GM18951 (cell line): ENCODE data around the gene ACOX3.
"Not testable (repeated sequence)": the region's sequence is repeated elsewhere in the genome, so short reads cannot be mapped to it uniquely, and the experiment has no call there.

Experiments used
- POLR2A ChIP-seq: IDR thresholded peaks from 4 replicates; pipeline ENCODE4 v1.6.1; 2011; ENCODE audit warnings: mild to moderate bottlenecking; ENCODE audit not compliant: insufficient read length, insufficient read depth; ENCODE audit errors: extremely low read depth
- in situ Hi-C: fragments of 300-500 bp; cut with MboI; formaldehyde crosslinking; loops from one replicate; pipeline ENCODE4 v1.12.0; 2022; ENCODE audit warnings: low sequenced_read_pairs, mixed read lengths, inconsistent platforms; ENCODE audit not compliant: unreplicated experiment

The ACOX3 gene

DNA sequence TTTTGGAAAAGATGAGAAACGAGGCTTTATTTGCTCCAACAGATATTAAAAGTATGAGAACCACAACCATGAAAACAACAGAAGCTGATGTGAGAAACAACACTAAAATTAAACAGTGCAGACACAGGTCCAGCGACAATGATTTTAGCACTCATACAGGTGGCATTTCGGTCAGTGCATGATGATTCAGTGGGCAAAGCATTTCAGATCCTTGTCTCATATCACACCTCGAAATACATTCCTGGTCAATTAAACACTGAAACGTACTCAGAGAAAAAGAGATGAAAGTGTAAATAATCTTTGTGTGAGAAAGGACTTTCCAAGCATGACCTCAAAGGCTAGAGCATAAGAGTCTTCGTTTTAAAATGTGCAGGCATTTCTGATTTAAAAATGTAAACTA lies 85.2 kb downstream of the ACOX3 start:
- in situ Hi-C loops = no loop called here
- no peak for TF ChIP-seq POLR2A

DNA sequence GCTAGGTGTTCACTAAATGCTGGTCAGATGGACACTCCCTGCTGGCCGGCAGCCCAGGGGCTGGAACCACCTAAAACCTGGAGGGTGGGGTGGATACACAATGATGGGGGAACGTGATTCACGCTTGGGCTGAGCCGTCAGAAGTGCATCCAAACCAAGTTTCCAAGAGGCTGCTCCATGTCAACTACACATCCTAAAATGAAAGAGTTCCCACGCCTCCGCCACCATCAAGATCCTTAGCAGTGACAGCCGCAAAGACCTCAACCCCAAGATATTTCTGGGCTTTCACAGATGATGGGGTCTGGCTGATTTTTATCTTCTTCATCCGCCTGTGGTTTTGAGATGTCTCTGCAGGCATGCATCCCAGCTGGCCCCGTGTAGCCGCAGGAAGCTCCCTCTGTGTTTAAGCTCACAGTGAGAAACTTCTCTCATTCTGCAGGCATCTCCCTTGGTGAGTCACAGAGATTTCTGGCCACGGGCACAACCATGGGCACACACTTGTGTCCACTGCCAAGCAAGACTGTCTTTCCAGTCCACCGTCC lies 86.5 kb downstream of the ACOX3 start:
- TF ChIP-seq POLR2A = no peak
- in situ Hi-C loops = no loop called here

DNA sequence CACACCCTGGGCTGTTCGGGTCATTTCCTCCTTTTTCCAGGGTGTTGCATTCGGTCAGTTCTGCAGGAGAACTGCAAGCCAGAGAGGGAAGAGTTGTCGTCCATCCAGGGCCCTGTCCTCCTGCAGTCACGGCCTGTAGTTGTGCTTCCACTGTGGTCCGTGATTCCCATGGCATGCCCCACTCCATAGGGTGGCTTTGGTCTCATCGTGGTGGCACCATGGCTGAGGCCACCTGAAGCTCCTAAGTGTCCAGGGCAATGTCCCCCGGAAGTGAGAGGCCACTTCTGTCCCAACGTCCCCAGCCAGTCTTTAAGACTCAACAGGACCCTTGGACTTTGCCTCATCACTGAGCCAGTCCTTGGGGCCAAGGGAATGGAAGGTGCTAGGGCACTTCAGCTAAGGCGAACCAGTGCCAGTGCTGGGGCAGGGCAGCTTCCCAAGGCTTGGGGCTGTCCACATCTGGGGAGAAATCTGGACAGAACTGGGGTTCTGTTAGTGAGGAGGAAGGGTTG lies 87.3 kb downstream of the ACOX3 start:
- no peak for TF ChIP-seq POLR2A
- in situ Hi-C loops = no loop called here

DNA sequence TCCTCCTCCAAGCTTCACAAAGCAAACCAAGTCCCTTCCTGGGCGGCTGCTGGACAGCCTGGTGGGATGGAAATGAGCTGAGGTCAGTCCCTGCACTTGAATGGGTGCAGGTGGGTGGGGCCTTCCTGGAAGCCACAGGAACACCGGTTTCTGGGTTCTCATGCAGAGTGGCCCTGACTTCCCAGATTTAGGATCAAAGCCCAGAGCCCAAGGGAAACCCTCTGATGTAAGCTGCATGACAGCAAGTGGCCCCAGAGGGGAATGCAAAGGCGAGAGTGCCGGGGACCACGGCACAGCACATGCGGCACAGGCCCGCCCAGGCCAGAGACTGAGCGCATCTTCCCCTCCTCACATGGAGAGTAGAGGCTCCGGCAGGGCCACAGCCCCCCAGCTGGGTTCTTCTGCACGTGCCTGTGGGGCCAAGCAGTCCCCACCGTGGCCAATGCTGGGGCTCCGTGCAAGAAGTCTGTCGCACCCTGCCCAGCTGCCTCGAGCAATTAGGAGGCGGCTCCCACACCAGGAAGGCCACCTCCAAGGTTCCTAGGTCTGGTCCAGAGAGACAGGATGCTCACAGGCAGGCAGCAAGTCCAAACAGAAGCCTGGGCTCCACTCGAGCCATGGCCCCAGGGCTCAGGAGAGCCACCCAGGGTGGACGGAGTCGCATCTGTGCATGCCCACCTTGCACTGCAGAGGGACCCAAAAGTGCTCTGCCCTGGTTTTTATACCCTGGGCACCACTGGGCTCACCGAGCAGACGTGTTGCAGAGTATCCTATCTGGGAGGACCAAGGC lies 88.0 kb downstream of the ACOX3 start:
- in situ Hi-C loops = no loop called here

DNA sequence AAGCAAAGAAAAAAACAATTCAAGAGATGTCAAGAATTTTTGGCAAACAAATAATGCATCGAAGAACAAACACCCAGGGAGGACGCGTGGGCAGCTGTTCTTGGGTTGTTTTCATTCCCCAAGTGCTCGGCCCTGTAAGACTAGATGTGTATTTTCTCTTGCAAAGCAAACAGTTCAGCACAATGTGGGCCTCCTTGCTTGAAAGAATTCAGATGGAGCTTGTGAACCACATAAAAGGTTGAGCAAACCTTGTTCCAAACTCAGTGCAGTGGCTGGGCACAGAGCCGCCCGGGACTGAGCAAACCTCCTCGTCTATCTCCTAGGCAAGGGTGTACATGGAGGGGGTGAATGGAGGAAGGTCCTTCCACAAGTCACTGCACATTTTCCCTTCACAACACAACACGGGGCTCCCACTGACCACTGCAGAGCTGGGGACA lies 88.6 kb downstream of the ACOX3 start:
- no peak for TF ChIP-seq POLR2A
- in situ Hi-C loops = no loop called here

More for the DNA sequence above, 88.0 kb downstream of the ACOX3 start:
- no peak for TF ChIP-seq POLR2A

DNA sequence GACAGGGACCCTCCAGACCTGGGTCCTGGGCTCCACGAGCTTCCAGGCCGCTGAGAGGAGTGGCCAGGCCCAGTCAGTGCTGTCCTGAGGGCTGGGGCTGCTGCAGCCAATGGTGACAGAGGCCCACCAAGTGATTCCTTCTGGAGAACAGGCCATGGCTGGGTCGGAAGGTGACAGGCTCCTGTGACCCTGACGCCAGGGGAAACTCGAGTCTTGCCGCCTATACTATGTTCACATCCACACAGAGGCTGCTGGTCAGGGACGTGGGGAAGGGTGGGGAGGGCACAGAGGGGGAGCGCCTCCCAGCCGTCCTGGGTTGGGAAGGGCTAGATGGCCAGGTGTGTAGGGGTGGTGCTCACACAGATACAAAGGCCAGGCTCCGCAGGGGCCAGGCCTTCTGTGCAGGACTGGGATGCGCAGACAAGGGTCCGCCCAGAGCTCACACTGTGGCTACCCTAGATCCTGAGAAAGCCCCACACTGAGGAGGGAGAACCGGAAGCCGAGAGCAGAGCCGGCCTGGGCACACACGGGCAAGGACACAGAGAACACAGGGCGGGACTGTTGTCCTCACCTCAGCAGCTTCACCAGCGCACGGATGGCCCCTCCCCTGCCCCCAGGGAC lies 89.6 kb downstream of the ACOX3 start:
- in situ Hi-C loops = no loop called here
- TF ChIP-seq POLR2A = no peak

DNA sequence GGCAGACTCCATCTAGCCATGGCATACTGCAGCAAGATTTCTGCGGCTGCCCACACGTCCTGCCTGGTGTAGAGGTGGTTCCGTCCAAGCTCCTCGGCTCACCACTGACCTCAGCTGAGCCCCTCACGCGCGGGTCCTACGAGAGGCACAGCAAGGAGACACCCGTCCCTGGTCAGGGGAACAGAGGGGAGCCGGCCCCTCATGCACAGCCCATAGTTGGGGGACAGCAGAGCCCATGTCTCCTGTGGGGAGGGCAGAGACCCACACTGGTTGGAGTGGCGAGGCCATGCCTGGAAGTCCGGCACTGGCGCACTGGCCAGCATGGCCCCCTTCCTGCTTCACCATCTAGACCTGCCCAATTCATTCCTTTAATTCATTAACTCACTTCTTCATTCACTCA lies 90.2 kb downstream of the ACOX3 start:
- no peak for TF ChIP-seq POLR2A
- in situ Hi-C loops = no loop called here

DNA sequence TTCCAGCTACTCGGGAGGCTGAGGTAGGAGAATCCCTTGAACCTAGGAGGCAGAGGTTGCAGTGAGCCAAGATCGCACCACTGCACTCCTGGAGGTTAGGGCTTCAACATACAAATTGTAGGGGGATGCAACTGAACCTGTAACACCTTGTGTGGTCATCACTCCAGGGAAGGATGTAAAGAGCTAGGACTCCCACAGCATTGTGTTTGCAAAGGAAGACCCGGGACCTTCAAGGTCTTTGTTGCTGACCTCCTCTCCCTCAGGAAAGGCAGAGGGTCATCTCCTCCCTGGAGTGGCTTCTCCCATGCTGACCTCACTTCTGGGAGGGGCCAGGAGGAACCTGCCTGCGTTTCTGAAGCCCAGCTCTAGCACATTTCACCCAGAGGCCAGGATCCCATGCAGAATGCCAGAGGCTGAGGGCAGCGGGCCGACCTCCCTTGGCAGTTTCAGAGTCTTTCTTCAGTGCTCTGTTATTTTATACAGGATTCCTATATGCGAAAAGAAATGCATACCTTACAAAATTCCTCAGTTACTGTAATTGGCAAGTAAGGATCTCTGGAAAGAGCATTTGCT lies 90.8 kb downstream of the ACOX3 start:
- in situ Hi-C loops = no loop called here
- no peak for TF ChIP-seq POLR2A

DNA sequence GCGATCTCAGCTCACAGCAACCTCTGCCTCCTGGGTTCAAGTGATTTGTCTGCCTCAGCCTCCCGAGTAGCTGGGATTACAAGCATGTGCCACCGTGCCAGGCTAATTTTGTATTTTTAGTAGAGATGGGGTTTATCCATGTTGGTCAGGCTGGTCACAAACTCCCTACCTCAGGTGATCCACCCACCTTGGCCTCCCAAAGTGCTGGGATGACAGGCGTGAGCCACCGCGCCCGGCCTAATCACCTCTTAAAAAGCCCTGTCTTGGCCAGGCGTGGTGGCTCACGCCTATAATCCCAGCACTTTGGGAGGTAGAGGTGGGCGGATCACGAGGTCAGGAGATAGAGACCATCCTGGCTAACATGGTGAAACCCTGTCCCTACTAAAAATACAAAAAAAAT lies 91.3 kb downstream of the ACOX3 start:
- in situ Hi-C loops = not testable (repeated sequence)

DNA sequence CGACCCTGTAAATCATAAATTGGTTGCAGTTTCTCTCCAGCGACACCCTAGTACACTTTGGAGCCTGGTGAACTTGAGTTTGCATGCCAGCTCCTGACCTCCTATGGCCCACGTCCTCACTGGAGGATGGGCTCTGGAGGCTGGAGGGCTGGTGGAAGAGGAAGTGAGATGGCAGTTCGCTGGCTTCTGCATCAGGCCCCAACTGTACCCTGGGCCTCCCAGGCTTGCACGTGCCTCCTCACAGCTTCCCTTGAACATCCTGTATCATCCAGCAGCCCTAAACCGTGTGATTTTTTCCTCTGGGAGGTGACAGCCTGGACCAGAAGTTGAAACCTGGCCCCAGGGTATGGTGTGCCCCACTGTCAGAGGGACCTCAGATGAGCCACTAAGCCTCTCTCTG lies 92.5 kb downstream of the ACOX3 start:
- in situ Hi-C loops = no loop called here
- TF ChIP-seq POLR2A = no peak

DNA sequence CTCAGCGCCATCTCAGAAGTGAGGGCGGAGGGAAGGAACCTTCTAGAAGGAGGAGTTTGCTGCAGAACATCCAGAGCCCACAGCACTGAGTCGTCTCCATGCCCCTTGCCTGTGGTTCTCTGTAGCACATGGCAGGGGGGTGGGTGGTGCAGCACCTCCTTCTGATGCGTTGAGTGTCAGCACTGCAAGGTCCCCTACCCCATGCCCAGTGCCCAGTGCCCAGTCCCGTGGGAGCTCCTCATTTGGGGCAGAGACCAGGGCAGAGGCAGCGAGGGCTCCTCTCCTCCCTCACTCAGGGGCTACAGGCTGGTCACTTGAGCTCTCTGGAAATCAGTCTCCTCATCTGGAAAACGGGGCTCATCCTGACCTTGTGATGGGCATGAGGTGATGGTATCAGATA lies 92.9 kb downstream of the ACOX3 start:
- TF ChIP-seq POLR2A = no peak
- in situ Hi-C loops = no loop called here

DNA sequence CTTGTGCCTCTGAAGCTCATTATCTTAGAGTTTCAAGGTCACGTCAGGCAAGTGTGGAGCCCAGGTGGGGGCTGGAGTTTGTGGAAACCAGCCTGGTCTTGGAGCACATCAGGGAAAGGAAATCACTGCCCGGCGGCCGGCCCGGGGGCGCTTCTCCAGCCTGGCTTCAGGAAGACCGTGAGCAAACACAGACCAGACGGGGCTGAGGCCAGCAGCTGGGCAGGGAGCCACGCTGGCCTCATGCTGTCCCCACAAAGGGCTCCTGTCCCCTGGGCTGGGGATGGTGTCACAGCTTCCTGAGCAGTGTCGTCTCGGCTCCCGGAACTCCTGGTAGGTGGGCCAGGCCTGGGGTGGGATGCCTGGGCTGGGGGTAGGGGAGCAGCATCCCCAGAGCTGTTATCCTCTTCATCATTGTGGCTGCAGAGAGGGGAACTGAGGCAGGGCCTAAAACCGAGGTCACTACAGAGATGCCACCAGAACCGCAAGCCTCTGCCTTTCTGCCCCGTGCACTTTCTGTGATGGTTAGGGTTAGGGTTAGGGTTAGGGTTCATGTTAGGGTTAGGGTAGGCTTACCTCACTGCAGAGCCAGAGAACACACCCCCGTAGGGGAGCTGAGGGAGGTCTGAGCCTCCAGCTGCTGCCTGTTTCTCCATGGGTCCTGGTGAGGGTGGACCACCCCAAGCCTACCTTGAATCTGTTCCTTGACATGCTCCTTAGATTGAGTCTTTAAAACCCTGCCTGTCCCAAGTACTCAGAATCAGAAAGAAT lies 93.5 kb downstream of the ACOX3 start:
- TF ChIP-seq POLR2A = no peak
- in situ Hi-C loops = no loop called here
